Measurements from ENCODE around the gene STPG2. TPM values are rescaled to one million over a fixed set of nuclear protein-coding genes. Genes with fewer than 3 reads are reported as not detected.

The STPG2 gene
- total and polyA plus RNA-seq, 8 donors: 0.11 to 1.0 (median 0.64) TPM

GRCh38 chr4:97984545-97985131, 158.6 kb downstream of the STPG2 start:
- no peaks in the 10 kb centered on the region for H3K4me1 ChIP-seq
- FAIRE-seq (no peak), ATAC-seq (no peak), DNase-seq (no peak)
- TF ChIP-seq CTCF (IDR thresholded peaks at IDR 0.05): peak in 1 of 4 donors; percentile 9
- H3K27me3 ChIP-seq: no peaks in the 10 kb centered on the region
- intact Hi-C loops (cut with DNase I): no loop called here
- WGBS, 2 donors: 63 to 64% methylated on average over 5 of the region's 5 CpGs
- H3K4me3 ChIP-seq: no peak overlapping the region
- H3K27ac ChIP-seq: no peak overlapping the region
- H3K9me3 ChIP-seq: no peaks in the 10 kb centered on the region
- no peaks in the 10 kb centered on the region for H3K36me3 ChIP-seq

GRCh38 chr4:97978791-97979488, 164.3 kb downstream of the STPG2 start:
- H3K36me3 ChIP-seq: no peaks in the 10 kb centered on the region
- DNase-seq (no peak), FAIRE-seq (no peak), ATAC-seq (no peak)
- intact Hi-C loops (cut with DNase I): no loop called here
- H3K9me3 ChIP-seq: no peaks in the 10 kb centered on the region
- no peak for TF ChIP-seq CTCF (IDR thresholded peaks at IDR 0.05)
- no peaks in the 10 kb centered on the region for H3K27me3 ChIP-seq
- no peak overlapping the region for H3K27ac ChIP-seq
- no peaks in the 10 kb centered on the region for H3K4me1 ChIP-seq
- 85 to 91% methylated on average over 2 of the region's 2 CpGs for WGBS, 2 donors
- H3K4me3 ChIP-seq: no peak overlapping the region

GRCh38 chr4:97953171-97953941, 189.9 kb downstream of the STPG2 start:
- WGBS, 2 donors: 59 to 70% methylated on average over 2 of the region's 2 CpGs
- FAIRE-seq: no peak
- no peak overlapping the region for H3K27ac ChIP-seq
- no peak overlapping the region for H3K4me3 ChIP-seq
- H3K9me3 ChIP-seq: no peaks in the 10 kb centered on the region
- H3K27me3 ChIP-seq: no peaks in the 10 kb centered on the region
- no peak for TF ChIP-seq CTCF (IDR thresholded peaks at IDR 0.05)
- no peaks in the 10 kb centered on the region for H3K4me1 ChIP-seq
- DNase-seq: no peak
- no peaks in the 10 kb centered on the region for H3K36me3 ChIP-seq
- ATAC-seq: no peak
- intact Hi-C loops (cut with DNase I): no loop called here

GRCh38 chr4:97952763-97953162, 190.5 kb downstream of the STPG2 start:
- FAIRE-seq (no peak), DNase-seq (no peak), ATAC-seq (no peak)
- intact Hi-C loops (cut with DNase I): no loop called here
- 78 to 88% methylated on average over 3 of the region's 3 CpGs for WGBS, 2 donors
- Histone ChIP-seq H3K36me3 (no peaks in the 10 kb centered on the region), H3K27ac (no peak overlapping the region), H3K27me3 (no peaks in the 10 kb centered on the region), H3K4me3 (no peak overlapping the region), H3K9me3 (no peaks in the 10 kb centered on the region), H3K4me1 (no peaks in the 10 kb centered on the region)
- TF ChIP-seq CTCF (IDR thresholded peaks at IDR 0.05): no peak
